RWPE2 (cell line): Measurements from ENCODE around the gene SH3PXD2A.

Experiments used
- ATAC-seq: fragments of 200-7000 bp; cut with Tn5 transposase; 3 replicates; pipeline ENCODE4 v1.9.1; 2021; ENCODE audit warnings: low read depth
- DNase-seq: peaks from one replicate; pipeline ENCODE4 v3.0.0-alpha.2; 2020; ENCODE audit warnings: low spot score
- H3K27ac ChIP-seq: fragments of 450-650 bp; 2 replicates; pipeline ENCODE4 v1.5.1; 2017; ENCODE audit warnings: mild to moderate bottlenecking; ENCODE audit not compliant: poor library complexity, severe bottlenecking
- H3K27me3 ChIP-seq: fragments of 250-450 bp; sonication (Bioruptor Pico); 2 replicates; pipeline ENCODE4 v1.5.1; 2021; ENCODE audit warnings: mild to moderate bottlenecking, moderate library complexity; ENCODE audit not compliant: insufficient read depth, poor library complexity, severe bottlenecking
- H3K36me3 ChIP-seq: fragments of 250-450 bp; sonication (Bioruptor Pico); 2 replicates; pipeline ENCODE4 v1.5.1; 2020; ENCODE audit warnings: low read depth, mild to moderate bottlenecking, moderate library complexity
- H3K4me1 ChIP-seq: fragments of 250-450 bp; sonication (Bioruptor Pico); 2 replicates; pipeline ENCODE4 v1.5.1; 2021; ENCODE audit warnings: mild to moderate bottlenecking, moderate library complexity; ENCODE audit not compliant: insufficient read depth, poor library complexity, severe bottlenecking
- H3K4me3 ChIP-seq: fragments of 250-450 bp; sonication (Bioruptor Pico); 2 replicates; pipeline ENCODE4 v1.5.1; 2021; ENCODE audit warnings: mild to moderate bottlenecking, moderate library complexity; ENCODE audit not compliant: severe bottlenecking
- H3K9me3 ChIP-seq: fragments of 250-450 bp; sonication (Bioruptor Pico); 2 replicates; pipeline ENCODE4 v1.5.1; 2021; ENCODE audit warnings: mild to moderate bottlenecking, moderate library complexity; ENCODE audit not compliant: severe bottlenecking
- CTCF ChIP-seq: fragments of 450-650 bp; IDR thresholded peaks from one replicate; pipeline ENCODE4 v1.5.1; 2017; ENCODE audit warnings: mild to moderate bottlenecking, moderate library complexity; ENCODE audit not compliant: poor library complexity, severe bottlenecking

Gene SH3PXD2A

DNA sequence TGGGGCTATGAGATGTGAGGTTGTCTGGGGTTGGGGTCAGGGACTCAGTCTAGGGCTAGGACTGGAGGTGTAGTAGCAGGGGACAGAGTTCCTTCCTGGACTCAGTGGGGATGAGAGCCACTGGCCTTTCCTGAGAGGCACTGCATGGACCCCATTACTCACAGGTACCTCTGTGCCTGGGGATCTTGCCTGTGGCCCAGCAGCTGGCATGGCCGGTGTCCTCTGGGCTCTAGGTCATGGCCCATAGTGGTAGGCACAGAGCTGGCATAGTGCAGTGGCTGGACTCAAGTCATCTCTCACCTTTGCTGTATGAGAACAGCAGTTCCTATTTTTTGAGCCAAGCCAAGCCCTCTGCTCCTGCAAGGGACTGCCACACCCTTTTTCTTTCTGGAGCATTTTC is 310.0 kb downstream of the SH3PXD2A start:
- Histone ChIP-seq H3K27ac (no peak overlapping the region), H3K36me3 (no peaks in the 10 kb centered on the region), H3K4me3 (no peak overlapping the region), H3K4me1 (no peaks in the 10 kb centered on the region), H3K27me3 (no peaks in the 10 kb centered on the region), H3K9me3 (no peaks in the 10 kb centered on the region)
- TF ChIP-seq CTCF: no peak
- ATAC-seq (no peak), DNase-seq (no peak)

GRCh38 chr10:103544657-103545310 is 310.6 kb downstream of the SH3PXD2A start:
- Histone ChIP-seq H3K27me3 (no peaks in the 10 kb centered on the region), H3K36me3 (no peaks in the 10 kb centered on the region), H3K4me3 (no peak overlapping the region), H3K9me3 (no peaks in the 10 kb centered on the region), H3K27ac (no peak overlapping the region), H3K4me1 (no peaks in the 10 kb centered on the region)
- no peak for DNase-seq
- ATAC-seq: no peak
- TF ChIP-seq CTCF: no peak
